GM19328 (cell line): ENCODE measurements around the gene SPATA21.

Source experiments
- ATAC-seq: cut with Tn5 transposase; IDR thresholded peaks from one replicate; pipeline ENCODE4 v1.9.1; 2021; ENCODE audit warnings: mild to moderate bottlenecking, moderate library complexity; ENCODE audit not compliant: unreplicated experiment

SPATA21 gene

GRCh38 chr1:16451841-16452528, 14.8 kb upstream of the SPATA21 start:
- no peak for ATAC-seq

GRCh38 chr1:16450863-16451481, 13.7 kb upstream of the SPATA21 start:
- no peak for ATAC-seq

DNA sequence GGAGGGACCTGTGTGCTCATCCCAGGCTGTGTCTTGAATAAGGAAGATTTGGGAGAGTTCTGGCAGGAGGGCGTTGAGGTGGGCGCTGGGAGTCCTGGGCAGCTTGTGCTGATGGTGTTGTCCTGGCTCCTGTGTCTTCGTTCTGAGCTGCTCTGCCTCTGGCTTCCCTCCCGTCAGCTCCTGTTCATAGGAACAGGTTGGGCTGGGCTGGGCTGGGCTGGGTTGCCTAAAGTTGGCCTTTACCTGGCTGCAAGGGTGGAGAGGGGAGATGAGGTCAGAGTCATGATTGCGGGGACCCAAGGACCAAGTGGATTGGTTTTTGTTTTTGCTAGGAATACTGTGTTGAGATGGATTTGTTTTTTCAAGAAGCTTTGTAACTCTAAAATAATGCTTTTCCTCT, 12.4 kb upstream of the SPATA21 start:
- ATAC-seq: no peak

GRCh38 chr1:16449065-16449464, 11.8 kb upstream of the SPATA21 start:
- ATAC-seq: no peak

GRCh38 chr1:16447641-16448040, 10.4 kb upstream of the SPATA21 start:
- no peak for ATAC-seq

- no peak for ATAC-seq
Measured at GRCh38 chr1:16446116-16446515, 8.9 kb upstream of the SPATA21 start.

GRCh38 chr1:16445052-16445451, 7.8 kb upstream of the SPATA21 start:
- ATAC-seq: no peak

DNA sequence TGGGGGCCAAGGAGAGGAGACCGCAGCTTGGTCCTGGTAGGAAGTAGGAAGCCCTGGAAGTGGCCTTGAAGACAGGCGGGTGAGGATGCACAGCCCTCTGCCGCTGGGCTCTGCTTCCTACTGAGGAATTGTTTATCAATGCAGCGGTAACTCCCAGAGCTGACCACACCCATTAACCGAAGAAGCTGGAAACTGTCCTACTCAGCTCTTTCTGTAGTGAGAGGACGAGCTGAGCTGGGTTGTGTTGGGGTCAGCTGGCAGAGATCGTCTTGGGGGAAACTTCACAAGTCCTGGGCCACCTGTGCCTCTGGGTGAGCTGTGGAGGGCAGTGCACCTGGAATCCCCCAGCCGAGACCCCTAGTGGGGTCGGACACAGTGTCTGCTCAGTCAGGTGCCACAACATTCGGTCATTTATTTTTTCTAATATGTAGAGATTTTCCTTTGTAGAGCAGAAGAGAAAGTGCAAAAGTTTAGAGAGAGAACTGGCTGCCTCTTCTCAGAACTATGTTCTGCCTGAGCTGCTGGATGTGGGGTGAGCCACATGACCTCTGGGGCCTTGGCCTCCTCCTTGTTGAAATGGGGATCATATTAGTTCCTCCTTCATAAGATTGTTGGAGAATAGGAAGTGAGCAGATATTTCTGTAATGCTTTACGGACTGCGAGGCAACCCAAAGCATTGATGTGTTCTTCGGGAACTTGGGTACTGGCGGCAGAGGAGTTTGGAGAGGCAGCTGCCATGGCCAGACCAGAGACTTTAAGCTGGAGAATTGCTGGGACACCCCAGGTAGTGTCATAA, 6.9 kb upstream of the SPATA21 start:
- ATAC-seq: no peak

DNA sequence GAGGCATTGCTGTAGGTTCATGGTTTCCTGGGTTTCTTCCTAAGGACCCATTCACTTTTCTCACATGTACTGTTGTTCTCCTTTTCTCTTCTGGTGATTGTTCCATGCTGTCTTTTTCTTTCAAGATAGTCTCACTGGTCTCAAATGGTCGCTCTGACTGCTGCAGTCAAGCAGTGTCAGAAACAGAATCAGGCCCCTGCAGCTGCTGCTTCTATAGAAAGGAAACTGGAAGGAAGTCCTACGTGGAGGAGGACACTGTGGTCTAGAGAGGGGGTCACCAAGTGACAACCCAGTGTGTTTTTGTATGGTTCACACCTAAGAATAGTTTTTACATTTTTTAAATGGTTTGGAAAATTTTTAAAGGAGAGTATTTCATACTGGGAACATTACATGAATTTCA, 5.7 kb upstream of the SPATA21 start:
- ATAC-seq: no peak

GRCh38 chr1:16442265-16442664, 5.0 kb upstream of the SPATA21 start:
- ATAC-seq: no peak

- ATAC-seq: no peak
Measured at GRCh38 chr1:16441282-16441665, 4.0 kb upstream of the SPATA21 start.

DNA sequence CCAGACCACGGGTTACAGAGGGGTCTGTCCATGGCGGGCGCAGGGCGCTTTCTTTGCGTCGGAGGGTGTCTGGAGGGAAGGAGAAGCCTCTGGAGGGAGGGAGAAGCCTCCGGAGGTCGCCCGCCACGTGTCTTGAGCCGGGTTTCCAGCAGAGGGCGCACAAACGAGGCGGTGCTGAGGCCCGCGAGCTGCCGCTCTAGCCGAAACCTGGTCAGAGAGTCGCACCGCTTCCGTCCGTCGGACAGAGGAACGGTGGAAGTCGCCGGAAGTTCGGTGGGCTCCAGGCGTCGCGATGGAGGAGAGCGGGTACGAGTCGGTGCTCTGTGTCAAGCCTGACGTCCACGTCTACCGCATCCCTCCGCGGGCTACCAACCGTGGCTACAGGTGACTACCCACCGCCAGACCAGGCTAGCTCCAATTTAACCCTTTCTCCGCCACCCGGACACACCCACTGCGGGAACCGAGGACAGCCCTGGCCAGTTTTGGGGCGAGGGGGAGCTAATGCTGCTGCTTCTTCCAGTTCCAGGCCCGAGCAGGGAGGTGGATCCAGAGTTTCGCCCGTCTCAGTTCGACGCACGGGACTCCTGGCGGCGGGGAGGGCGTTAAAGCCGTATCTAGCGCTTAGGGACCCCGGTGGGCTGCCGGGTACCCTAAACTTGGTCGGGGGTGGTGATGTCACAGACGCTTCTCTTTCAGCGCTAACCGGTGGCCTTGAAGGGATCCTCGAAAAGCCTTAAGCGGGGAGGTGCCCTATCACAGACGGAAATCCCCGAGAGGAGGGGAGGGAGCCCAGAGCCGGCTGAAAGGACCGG, 3.5 kb upstream of the SPATA21 start, which contains the start of gene NECAP2:
Gene NECAP2, plus strand, starts transcription at position 255 of the 812 bp plus-strand sequence. Its CDS starts 38 bp downstream, at position 293.
- ATAC-seq: peak; percentile 81

DNA sequence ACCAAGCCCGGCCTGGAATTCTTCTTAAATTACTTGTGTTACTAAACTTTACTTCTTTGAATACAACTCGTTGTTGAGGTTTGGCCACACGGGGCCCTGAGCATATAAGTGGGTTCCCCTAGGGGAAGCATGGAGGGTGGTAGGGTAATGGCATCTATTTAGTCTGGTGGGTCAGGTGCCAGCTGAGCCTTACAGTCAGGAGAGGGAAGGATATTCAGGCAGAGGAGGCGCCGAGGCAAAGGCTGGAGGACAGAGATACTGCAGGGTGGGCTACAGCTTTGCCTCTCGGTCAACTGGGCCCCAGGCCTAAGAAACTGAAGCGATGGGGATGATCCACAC, 2.9 kb upstream of the SPATA21 start:
- peak; percentile 24 for ATAC-seq

GRCh38 chr1:16438924-16439323, 1.7 kb upstream of the SPATA21 start:
- no peak for ATAC-seq

DNA sequence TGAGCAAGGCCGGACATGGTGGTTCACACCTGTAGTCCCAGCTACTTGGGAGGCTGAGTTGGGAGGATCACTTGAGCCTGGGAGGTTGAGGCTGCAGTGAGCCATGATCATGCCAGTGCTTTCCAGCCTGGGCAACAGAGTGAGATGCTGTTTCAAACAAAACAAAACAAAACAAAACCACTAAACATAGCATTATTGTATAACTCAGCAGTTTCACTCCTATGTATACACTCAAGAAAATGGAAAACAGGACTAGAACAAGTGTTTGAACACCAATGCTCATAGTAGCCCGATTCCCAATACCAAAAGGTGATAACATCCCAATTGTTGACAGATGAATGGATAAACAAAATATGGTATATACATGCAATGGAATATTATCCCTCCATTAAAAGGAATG, 1.3 kb upstream of the SPATA21 start:
- ATAC-seq: no peak

DNA sequence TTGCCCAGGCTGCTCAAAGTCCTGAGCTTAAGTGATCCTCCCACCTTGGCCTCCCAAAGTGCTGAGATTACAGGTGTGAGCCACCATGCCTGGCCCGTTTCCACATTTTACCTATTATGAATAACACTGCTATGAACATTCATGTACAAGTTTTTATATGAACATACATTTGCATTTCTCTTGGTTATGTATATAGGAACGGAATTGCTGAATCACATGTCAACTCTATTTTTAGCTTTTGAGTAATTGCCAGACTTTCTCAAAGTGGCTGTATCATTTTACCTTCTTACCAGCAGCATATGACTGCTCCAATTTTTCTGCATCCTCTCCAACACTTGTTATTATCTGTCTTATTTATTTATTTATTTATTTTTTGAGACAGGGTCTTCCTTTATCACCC, 2.7 kb downstream of the SPATA21 start:
- ATAC-seq: no peak

DNA sequence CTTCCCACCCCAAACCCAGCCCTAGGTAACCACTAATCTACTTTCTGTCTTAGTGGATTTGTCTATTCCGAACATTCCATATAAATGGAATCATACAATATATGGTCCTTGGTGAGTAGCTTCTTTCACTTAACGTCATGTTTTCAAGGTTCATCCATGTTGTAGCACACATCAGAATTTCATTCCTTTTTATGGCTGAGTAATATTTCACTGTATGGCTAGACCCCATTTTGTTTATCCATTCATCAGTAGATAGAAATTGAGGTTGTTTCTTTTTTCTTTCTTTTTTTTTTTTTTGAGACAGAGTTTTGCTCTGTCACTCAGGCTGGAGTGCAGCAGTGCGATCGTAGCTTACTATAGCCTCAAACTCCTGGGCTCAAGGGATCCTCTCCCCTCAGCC, 3.2 kb downstream of the SPATA21 start:
- no peak for ATAC-seq

DNA sequence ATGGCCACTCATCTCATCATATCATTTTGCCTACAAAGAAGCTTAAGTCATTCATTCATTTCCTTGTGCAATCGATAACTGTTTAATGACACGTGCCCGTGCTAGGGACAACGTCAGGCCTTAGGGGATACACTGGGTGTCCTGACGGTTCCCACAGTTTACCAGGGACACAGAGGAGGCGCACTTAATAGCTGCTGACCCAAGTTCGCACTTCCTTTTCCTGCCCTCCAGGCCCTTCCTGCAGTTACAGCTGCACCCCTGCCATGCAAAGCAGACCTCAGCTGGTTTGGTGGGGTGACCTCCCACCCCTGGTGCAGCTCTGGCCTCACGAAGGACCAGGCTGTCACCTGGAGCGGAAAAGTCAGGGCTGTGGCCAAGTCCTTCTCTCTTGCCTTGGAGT, 4.2 kb downstream of the SPATA21 start:
- no peak for ATAC-seq

GRCh38 chr1:16430606-16431005, 6.6 kb downstream of the SPATA21 start:
- no peak for ATAC-seq

DNA sequence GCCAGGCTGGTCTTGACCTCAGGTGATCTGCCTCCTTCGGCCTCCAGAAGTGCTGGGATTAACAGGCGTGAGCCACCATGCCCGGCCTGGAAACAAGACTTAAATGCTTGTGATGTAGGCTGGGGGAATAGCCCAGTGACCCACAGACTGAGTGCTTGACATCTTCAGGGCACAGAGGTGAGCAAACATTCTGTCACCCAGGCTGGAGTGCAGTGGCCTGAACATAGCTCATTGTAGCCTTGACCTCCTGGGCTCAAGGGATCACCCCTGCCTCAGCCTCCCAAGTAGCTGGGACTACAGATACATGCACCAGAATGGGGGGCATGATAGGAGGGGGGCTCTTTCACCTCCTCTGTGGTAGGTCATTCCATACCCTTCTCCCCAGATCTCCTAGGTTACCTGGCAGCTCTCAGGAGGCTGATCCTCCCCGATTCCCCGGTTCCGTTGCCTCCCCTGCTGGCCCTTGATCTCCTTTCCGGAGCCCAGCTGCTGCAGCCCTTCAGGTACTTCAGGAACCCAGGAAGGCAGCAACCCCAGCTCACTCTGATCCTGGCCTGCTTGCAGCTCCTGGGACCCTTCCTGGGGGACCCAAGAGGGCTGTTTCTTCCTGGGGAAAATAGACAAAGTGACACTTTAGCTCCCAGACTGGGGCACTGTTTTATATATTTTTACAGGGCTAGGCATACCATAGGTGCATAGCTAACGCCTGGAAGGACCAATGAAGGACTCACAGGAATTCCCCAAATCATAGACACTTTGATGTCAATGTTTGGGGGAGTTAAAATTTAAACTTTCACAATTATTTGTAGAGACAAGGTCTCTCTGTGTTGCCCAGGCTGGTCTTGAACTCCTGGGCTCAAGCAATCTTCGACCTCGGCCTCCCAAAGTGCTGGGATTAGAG, 11.8 kb downstream of the SPATA21 start:
- no peak for ATAC-seq
